MG63 (cell line): ENCODE measurements around the gene FCSK. TPM values are rescaled to one million over a fixed set of nuclear protein-coding genes. Genes with fewer than 3 reads are reported as not detected.
A peak's percentile ranks its signal among the peaks of the same experiment; 100 is the strongest.

ENCODE experiments used
- DNase-seq: peaks from one replicate; pipeline ENCODE4 v3.0.0-alpha.2; 2020
- H3K27me3 ChIP-seq: fragments of 250-450 bp; sonication (Bioruptor Pico); 2 replicates; pipeline ENCODE4 v1.5.1; 2020; ENCODE audit warnings: mild to moderate bottlenecking, moderate library complexity
- H3K36me3 ChIP-seq: fragments of 250-450 bp; sonication (Bioruptor Pico); 2 replicates; pipeline ENCODE4 v1.5.1; 2020; ENCODE audit warnings: mild to moderate bottlenecking, moderate library complexity
- H3K4me3 ChIP-seq: fragments of 250-450 bp; sonication (Bioruptor Pico); 2 replicates; pipeline ENCODE4 v1.5.1; 2020; ENCODE audit warnings: mild to moderate bottlenecking, moderate library complexity
- H3K9me3 ChIP-seq: fragments of 250-450 bp; sonication (Bioruptor Pico); 2 replicates; pipeline ENCODE4 v1.5.1; 2020; ENCODE audit warnings: mild to moderate bottlenecking, moderate library complexity
- total RNA-seq: library from RNA; depleted of rRNA; stranded (reverse); fragments of >200 nt; shearing (Covaris generic); gene quantifications from 2 replicates; pipeline ENCODE4 v1.2.3, GENCODE V29; 2014; ENCODE audit warnings: low replicate concordance

Gene FCSK
- total RNA-seq, 1 experiment from 2014 or later = 6.3 TPM

DNA sequence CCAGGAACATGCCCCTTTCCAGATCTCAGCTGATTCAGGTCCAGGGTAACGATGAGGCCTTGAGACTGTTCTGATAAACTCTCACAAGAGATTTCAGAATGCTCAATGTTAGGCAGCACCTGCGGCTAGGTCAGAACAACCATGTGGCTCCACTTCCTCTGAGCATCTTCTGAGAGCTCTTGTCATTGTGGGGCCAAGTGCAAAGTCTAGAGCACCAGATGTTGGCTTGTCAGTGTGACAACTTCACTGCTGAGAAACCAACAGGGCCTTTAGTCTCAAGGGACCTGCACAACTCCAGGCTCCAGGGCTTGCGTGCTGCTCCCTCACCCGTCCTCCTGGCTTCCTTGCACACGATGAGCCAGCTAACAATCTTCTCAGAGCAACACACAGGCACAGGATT, 29.0 kb downstream of the FCSK start:
- Histone ChIP-seq H3K36me3 (peaks cover 5% of the 10 kb centered on the region), H3K27me3 (no peaks in the 10 kb centered on the region), H3K9me3 (no peaks in the 10 kb centered on the region), H3K4me3 (no peak overlapping the region)
- no peak for DNase-seq

DNA sequence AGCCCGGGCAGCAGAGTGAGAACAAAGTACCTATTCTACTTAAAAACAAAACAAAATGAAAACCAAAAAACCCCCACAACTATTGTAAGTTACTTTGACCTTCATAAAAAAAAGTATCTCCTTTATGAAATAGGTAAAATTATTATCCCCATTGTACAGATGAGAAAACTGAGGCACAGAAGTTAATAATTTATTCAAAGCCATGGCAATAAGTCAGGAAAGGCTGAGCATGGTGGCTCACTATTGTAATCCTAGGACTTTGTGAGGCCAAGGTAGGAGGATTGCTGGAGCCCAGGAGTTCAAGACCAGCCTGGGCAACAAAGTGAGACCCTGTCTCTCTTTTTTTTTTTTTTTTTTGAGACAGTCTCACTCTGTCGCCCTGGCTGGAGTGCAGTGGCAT, 30.5 kb downstream of the FCSK start:
- H3K36me3 ChIP-seq = peaks cover 3% of the 10 kb centered on the region

DNA sequence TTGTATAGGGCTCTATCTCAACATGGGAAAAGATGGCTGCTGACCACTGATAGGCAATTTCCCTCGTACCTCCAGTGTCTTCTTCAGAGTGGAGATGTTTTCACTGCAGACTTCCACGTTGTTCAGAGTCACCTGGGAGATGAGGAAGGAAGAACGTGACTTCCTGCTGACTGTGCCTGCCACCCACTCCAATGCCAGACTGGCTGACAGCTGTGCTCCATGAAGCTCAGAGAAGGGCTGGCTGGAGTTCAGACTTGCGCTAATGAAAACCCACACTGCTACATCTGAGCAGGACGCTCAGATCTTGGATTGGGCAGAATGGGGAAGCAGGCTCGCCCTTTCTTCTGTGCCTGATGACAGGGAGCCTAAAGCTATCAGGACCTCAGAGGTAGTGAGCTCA, 35.9 kb downstream of the FCSK start:
- DNase-seq = no peak
- Histone ChIP-seq H3K36me3 (0 out of 2 replicates have a peak, but pooled peaks cover 2% of the 10 kb centered on the region), H3K4me3 (no peak overlapping the region), H3K27me3 (no peaks in the 10 kb centered on the region), H3K9me3 (no peaks in the 10 kb centered on the region)

More for the DNA sequence above, 30.5 kb downstream of the FCSK start:
- no peak for DNase-seq
- Histone ChIP-seq H3K9me3 (no peaks in the 10 kb centered on the region), H3K27me3 (no peaks in the 10 kb centered on the region), H3K4me3 (no peak overlapping the region)

DNA sequence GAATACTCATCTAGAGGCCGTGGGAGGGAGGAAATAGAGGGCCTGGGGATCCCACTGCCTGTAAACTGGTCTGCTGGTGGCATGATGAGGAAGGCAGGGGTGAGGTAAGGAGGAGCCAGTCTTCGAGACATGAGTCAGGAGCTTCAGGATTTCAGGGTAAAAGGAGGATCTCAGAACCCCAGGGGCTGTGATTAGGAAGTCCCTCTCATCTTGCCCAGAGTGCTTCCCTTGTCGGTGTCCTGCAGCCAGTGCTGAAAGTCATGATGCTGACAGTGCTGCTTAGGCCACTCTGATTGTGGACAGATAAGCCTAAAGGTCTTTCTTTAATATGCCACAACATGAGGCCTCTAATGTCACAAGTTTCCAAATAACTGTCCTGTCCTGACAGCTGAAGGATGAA, 39.4 kb downstream of the FCSK start:
- H3K36me3 ChIP-seq = peaks cover 13% of the 10 kb centered on the region
- H3K9me3 ChIP-seq = no peaks in the 10 kb centered on the region
- DNase-seq = no peak
- H3K27me3 ChIP-seq = no peaks in the 10 kb centered on the region
- H3K4me3 ChIP-seq = no peak overlapping the region

DNA sequence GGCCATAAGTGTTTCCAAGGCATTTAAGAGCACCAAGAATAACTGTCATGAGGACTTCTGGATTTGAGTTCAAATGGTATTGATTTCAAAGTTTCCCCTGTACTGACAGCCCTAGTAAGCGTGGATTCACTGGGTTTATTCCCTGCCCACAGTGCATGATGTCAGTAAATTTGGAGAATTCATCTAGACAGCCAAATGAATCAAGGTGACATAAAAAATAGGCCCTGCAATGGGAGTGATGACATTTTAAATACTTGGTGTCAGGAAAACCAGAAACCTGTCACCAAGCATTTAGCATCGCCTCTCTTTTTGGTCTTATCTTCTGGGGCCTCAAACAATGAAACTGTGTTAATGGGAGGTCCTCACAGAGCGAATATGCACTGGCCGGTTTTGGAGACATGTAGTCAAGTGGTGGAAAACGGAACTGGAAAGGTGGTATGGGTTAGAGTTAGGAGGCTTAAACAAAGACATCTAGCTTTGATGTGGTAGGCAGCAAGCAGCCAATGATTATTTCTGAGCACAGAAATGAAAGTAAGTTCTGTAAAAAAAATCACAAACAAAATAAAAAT, 39.9 kb downstream of the FCSK start:
- DNase-seq = no peak
- no peaks in the 10 kb centered on the region for H3K27me3 ChIP-seq
- H3K4me3 ChIP-seq = no peak overlapping the region
- H3K36me3 ChIP-seq = peaks cover 13% of the 10 kb centered on the region
- no peaks in the 10 kb centered on the region for H3K9me3 ChIP-seq

DNA sequence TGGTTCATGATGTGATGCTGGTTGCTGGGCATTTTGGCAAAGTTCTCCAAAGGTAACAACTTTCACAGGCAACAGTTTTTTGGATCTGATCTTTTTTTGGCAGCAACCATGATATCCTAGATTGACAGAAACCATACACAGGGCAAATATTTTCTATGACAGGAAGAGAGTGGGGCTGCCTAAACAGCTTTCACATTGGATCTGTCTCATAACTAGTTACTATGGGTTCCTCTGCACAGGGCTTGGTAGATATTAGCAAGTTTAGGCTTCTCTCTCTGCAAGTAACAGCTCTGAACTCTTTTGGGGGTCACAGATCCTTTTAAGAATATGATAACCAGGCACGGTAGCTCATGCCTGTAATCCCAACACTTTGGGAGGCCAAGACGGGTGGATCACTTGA, 40.4 kb downstream of the FCSK start:
- Histone ChIP-seq H3K4me3 (no peak overlapping the region), H3K9me3 (no peaks in the 10 kb centered on the region), H3K36me3 (peaks cover 13% of the 10 kb centered on the region), H3K27me3 (no peaks in the 10 kb centered on the region)
- no peak for DNase-seq

DNA sequence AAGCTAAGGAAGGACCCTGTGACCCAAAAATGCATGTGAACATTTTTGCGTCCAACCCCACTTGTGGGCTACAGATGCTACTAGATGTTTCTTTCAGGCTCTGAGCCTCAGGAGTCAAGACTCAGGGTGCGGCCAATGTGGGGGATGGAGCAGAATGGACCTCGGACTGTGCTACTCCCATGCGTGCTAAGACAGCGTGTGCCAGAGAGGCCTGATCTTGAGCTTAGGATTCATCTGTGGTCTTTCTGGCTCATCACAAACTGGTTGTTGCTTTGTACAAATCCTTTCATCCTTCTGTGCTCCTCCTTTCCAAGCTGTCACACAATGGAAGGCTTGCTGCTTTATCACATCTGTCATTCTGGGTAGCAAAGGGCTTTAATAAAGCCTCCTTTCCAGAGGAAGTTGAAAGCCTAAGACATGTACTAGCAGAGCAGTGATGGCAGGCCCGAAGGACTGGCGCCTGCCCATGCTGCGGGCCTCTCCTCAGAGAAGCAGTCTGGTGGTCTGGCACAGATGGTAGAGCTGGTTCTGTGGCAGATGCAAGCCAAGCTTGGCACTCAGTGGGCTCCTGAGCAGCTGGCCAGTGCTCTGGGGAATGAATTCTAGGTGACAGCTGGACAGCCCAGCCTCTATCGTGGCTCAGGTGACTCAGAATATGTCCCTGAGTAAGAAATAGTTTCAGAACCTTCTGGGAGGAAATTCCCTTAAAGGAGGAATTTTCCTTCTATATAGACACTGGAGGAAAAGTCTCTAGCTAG, 41.2 kb downstream of the FCSK start:
- Histone ChIP-seq H3K27me3 (no peaks in the 10 kb centered on the region), H3K36me3 (peaks cover 13% of the 10 kb centered on the region), H3K4me3 (no peak overlapping the region), H3K9me3 (no peaks in the 10 kb centered on the region)
- no peak for DNase-seq

DNA sequence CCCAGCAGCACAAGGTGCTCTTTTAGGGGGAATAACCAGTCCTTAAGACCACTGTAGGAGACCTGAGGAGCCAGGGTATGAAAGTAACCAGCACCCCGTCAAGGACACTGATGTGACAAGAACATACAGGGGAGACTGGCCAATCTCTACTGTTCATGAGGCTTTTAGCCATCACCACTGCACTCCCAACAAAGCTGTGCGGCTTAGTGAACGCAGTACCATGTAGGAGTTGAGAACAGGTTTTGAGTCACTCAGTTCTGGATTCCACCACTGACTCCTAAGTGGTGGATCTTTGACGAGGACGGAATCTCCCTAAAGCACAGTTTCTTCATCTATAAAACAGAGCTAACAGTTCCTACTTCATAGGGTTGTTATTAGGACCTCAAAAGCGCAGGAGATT, 42.1 kb downstream of the FCSK start:
- no peak overlapping the region for H3K4me3 ChIP-seq
- H3K36me3 ChIP-seq = peaks cover 13% of the 10 kb centered on the region
- no peaks in the 10 kb centered on the region for H3K9me3 ChIP-seq
- H3K27me3 ChIP-seq = no peaks in the 10 kb centered on the region
- no peak for DNase-seq

DNA sequence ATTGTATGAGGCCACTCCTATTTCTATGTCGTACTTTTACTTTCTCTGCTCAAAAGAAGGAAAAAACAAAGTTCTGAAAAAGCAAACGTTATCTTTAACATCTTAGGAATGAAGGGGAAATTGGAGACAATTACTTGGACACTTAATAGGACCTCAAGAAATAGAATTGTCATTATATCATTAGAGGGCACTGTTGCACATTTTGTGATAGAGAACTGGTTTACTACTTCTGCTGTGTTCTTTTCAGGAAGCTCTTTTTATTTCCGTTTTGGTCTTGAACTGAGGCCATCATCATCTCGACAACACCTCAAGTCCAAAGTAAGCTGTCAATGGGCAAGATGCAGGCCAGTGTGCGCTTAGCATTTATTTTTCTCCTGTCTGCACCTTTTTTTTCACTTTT, 54.4 kb downstream of the FCSK start:
- Histone ChIP-seq H3K4me3 (no peak overlapping the region), H3K36me3 (peaks cover 4% of the 10 kb centered on the region), H3K27me3 (no peaks in the 10 kb centered on the region), H3K9me3 (no peaks in the 10 kb centered on the region)
- no peak for DNase-seq

DNA sequence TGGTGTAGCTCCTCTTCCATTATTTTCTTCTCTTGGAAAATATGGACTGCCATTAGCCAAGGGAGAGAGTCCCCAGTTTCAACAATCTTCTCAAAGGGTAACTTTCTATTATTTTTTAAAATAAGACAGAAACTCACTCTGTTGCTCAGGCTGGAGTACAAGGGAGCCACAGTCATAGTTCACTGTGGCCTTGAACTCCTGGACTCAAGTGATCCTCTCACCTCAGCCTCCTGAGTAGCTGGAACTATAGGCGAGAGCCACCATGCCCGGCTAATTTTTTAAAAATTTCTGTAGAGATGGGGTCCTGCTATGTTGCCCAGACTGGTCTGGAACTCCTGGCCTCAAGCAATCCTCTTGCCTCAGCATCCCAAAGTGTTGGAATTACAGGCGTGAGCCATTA, 55.8 kb downstream of the FCSK start:
- Histone ChIP-seq H3K4me3 (no peak overlapping the region), H3K36me3 (peaks cover 4% of the 10 kb centered on the region), H3K27me3 (no peaks in the 10 kb centered on the region), H3K9me3 (no peaks in the 10 kb centered on the region)
- no peak for DNase-seq

DNA sequence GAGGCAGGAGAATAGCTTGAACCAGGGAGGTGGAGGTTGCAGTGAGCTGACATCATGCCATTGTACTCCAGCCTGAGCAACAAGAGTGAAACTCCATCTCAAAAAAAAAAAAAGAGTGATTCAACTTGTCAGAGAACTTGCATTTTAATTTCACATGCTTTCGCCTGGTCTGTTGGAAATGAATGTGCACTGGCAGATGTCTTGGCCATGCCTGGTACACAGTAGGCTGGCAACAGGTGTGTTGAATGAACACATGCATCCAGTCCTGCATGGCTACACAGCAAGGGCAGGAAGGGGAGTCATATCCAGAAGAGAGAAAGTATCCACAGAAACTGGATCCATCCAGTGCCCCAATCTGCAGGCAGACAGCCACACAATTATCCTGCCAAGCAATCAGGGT, 57.4 kb downstream of the FCSK start:
- DNase-seq = no peak
- Histone ChIP-seq H3K4me3 (no peak overlapping the region), H3K9me3 (no peaks in the 10 kb centered on the region), H3K27me3 (no peaks in the 10 kb centered on the region), H3K36me3 (peaks cover 4% of the 10 kb centered on the region)

DNA sequence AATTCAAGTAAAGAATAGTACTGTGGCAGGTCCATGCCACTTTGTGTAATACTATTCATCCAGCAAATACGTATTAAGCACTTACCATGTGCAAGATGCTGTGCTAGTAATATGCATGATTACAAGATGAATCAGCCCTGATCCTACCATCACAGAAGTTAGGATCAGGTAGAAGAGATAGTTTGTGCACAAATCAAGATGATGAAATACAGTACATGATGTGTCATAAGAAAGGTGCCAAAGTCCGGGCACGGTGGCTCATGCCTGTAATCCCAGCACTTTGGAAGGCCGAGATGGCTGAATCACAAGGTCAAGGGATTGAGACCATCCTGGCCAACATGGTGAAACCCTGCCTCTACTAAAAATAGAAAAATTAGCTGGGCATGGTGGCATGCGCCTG, 58.1 kb downstream of the FCSK start:
- Histone ChIP-seq H3K9me3 (no peaks in the 10 kb centered on the region), H3K36me3 (peaks cover 4% of the 10 kb centered on the region), H3K27me3 (no peaks in the 10 kb centered on the region), H3K4me3 (no peak overlapping the region)
- peak; percentile 22 for DNase-seq

DNA sequence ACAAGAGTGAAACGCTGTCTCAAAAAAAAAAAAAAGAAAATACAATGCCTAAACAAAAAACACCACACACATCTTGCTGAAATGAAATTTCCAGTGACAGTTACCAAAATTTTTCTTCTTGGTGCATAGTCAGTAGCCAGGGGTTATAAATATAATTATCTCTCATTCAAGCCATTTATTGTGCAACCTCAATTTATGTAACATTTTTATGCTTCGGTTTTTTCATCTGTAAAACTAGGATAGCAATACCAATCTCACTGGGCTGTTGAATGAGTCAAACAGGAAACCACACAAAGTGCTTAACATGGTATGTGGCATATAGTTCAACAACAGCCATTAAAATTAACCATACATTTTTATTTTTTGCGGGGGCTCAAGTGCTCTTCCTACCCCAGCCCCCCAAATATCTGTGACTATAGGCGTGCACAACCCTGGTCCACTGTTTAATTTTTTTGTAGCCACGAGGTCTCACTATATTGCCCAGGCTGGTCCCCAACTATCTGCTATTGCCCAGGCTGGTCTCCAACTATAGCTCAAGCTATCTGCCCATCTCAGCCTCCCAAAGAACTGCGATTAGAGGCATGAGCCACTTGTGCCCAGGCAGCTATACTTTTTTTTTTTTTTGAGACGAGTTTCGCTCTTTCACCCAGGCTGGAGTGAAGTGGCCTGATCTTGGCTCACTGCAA, 66.4 kb downstream of the FCSK start:
- Histone ChIP-seq H3K4me3 (no peak overlapping the region), H3K27me3 (no peaks in the 10 kb centered on the region), H3K9me3 (no peaks in the 10 kb centered on the region), H3K36me3 (peaks cover 10% of the 10 kb centered on the region)
- DNase-seq = no peak

DNA sequence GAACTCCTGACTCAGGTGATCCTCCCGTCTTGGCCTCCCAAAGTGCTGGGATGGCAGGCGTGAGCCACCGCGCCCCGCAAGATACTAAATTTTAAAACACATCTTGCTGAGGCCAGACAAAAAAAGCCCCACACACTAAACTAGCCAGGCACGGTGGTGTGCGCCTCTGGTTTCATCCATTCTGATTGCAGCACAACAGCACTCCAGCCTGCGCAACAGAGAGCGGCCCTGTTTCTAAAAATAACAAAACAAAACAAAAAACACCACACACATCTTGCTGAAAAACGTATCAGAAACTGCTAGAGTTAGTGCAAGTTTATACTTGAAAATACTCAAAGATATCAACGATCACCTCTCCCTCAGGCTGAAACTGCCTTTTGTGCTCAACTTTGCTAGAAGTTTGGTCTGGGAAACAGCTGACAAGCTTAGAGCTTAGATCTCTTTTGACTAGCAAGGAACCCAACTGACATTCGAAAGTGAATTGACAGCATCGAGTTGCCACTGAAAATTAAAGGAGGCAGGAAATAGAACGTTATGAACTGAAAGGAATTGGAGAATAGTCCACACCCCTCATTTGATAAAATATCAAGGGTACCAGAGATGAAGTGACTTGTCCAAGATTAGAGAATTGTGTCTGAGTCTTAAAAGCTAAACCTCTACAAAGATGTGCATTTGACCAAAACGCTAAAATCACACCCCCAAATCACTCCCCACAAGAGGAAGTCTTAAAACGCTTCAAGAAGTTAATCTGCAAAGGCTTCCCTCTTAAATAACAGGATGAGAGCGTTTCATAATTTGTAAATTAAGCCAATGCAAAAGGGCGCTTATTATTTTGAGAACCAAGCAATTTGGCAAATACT, 68.1 kb downstream of the FCSK start:
- no peaks in the 10 kb centered on the region for H3K27me3 ChIP-seq
- H3K4me3 ChIP-seq = peak overlapping the region; percentile 79
- DNase-seq = no peak
- no peaks in the 10 kb centered on the region for H3K9me3 ChIP-seq
- peaks cover 22% of the 10 kb centered on the region for H3K36me3 ChIP-seq

DNA sequence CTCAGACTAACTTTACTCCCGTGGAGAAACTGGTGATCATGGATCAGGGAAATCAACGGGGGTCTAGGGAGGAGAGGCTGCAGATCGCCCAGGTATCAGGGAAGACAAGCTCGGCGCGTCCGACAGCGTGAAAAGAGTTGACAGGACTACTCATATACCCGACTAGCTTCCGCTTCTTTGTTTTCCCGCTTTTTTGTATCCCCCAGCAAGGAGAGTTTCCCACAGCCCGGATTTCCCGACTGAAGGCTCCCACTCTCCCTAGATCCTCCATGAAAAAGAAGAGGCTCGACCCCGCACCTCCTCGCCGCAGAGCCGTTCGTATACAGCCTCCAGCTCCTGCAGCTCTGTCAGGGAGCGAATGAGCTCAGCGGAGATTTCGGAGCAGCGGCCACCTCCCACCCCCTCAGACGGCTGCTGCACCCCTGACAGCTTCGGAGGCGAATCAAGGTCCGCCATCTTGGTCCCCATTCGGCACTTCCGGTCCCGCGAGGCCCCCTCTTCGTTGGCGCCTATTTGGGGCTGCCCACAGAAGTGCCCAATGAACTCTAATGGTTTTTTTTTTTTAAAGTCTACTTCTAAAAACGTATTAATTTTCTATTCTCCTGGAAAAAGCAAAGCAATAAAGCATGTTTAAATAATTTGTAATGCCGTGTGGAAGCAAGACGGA, 68.8 kb downstream of the FCSK start, which contains the start of gene COG4:
COG4 (minus strand) TSS at position 479 of the 667 bp plus-strand sequence; CDS start at position 468, 11 bp downstream.
- peak; percentile 68 for DNase-seq
- no peaks in the 10 kb centered on the region for H3K27me3 ChIP-seq
- H3K4me3 ChIP-seq = peak within 1 kb of the TSS; percentile 79
- H3K9me3 ChIP-seq = no peaks in the 10 kb centered on the region
- peaks cover 27% of the 10 kb centered on the region for H3K36me3 ChIP-seq

DNA sequence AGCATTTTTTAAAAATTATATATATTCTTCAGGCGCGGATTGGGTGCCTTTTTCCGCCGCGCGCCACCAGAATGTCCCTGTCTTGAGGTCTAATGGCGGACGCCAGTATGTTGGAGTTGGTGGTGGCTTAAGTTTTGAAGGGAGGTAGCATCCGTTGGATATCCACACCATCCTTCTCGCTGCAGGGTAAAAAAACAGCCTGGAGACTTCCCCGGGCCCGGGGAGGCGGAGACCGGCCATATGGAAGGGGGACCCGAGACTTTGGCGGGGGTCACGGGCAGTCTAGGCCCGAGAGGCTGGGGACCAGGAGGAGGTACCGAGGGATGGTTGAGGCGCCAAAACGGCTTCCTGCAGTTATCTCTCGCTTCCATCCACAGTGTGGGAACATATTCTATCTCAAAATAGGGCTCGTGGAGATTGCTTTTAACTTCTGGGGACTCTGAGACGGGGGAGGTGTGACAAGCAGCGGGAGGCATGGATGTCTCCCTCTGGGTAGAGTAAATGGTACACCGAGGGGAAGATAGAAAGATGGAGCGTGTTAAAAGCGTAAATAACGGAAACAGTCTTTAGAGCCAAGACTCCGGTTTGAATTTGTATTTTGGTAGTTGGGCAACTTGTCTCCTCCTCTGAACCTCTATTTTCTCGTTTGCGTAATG, 69.5 kb downstream of the FCSK start, which contains the start of gene SF3B3:
SF3B3 (plus strand) TSS at position 74 of the 656 bp plus-strand sequence. CDS start 2,841 bp downstream, outside the sequence.
- DNase-seq = peak; percentile 29

More for the DNA sequence above, 69.5 kb downstream of the FCSK start, which contains the start of gene SF3B3:
- Histone ChIP-seq H3K9me3 (no peaks in the 10 kb centered on the region), H3K27me3 (no peaks in the 10 kb centered on the region), H3K36me3 (peaks cover 31% of the 10 kb centered on the region), H3K4me3 (peak within 1 kb of the TSS; percentile 79)
